Central memory CD4-positive, alpha-beta T cell (primary cell): ENCODE measurements around the gene FBXW5.

Experiments
- DNase-seq: peaks from one replicate; pipeline ENCODE4 v3.0.0; 2022

FBXW5 gene

GRCh38 chr9:136907011-136907914 is 37.3 kb downstream of the FBXW5 start:
- DNase-seq = no peak

- DNase-seq = no peak
Observed at GRCh38 chr9:136906266-136906665, 38.3 kb downstream of the FBXW5 start.

DNA sequence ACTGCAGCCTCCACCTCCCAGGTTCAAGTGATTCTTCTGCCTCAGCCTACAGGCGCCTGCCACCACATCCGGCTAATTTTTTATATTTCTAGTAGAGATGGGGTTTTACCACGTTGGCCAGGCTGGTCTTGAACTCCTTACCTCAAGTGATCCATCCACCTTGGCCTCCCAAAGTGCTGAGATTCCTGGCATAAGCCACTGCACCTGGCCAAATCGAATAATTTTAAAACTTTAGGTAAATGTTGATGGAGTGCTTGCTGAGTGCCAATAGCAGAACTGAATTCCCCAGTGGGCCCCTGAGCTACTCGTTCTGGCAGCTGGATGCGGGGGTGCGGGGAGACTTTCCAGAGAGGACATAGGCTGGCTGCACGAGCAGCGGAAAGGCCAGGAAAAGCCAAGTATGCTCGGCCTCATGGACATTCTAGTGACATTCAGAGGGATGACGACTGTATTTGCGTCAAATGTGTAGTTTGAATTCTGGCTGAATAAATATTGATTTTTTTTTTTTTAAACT is 41.4 kb downstream of the FBXW5 start:
- DNase-seq = no peak

- DNase-seq = peak; percentile 90
Observed at GRCh38 chr9:136902259-136902821, 42.2 kb downstream of the FBXW5 start.

DNA sequence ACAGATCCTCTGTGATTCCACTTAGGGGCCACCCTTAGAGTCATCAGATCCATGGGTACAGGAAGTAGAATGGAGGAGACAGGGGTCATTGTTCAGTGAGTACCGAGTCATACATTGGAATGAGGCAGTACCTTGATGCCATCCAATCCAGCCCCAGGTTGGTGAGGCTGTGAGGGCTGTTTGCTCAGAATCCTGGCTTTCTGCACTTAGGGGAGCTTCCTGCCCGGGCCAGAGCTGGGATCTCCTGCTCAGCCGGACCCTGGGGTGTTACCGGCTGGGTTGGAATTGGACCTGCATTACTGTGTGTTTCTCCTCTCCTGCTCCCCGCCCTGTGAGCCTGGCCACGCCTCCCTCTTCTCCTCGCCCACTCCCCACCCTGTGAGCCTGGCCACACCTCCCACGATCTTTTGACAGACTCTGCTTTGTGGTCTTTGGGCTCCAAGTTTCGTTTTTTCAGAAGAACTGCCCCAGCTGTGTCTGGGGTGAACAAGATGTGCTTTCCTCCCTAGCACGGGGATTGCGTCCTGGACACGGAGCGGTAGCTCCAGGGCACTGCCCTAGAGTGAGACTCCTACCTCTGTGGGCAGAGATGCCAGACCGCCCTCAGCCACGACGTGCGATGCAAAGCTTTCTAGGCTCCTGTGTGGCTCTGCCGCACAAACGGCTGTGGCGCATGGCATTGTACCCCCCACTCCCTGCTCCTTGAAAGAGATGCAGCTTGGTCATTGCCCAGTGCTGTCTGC is 42.9 kb downstream of the FBXW5 start:
- peak; percentile 74 for DNase-seq

DNA sequence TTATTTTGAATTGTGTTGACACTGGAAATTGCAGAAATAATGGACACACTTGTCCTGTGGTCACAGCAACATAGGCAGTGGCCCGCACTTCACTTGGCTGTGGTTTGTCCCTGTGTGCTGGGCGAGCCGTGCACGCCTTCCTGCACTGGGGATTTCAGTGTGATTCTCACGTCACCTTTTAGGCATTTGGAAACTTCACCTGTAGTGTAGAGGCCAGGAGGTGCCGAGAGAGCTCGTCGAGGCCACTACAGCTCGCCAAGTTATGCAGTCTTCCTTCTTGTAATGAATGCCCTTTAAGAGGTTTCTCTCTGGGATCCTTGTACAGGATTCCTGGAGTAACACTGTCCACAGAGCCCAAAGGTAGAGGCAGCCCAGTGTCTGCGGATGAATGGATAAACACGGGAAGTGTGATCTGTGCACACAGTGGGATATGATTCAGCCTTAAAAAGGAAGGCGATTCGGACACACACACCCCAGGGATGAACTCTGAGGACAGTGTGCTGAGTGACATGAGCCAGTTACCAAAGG is 43.5 kb downstream of the FBXW5 start:
- no peak for DNase-seq

DNA sequence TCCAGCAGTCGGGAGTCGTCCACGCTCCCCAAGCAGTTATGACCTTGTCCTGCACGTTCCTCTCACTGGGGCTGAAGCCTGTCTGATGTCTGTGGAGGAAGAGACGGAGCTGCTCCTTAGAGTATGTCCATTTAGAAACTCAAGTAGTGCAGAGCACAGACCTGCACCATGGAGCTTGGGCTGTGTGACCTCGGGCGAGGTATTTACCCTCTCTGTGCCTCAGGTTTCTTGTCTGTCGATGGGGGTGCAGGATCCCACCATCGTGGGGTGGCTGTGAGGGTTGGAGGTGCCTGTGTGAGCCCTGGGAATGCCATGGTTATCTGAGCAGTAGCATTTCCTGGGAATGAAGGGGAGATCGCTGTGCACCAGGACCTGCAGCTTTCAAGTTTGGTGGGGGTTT is 44.0 kb downstream of the FBXW5 start:
- DNase-seq = no peak

- DNase-seq = no peak
Observed at GRCh38 chr9:136899196-136899595, 45.3 kb downstream of the FBXW5 start.

- no peak for DNase-seq
Observed at GRCh38 chr9:136898483-136899100, 45.9 kb downstream of the FBXW5 start.

GRCh38 chr9:136896027-136896426 is 48.5 kb downstream of the FBXW5 start:
- no peak for DNase-seq

DNA sequence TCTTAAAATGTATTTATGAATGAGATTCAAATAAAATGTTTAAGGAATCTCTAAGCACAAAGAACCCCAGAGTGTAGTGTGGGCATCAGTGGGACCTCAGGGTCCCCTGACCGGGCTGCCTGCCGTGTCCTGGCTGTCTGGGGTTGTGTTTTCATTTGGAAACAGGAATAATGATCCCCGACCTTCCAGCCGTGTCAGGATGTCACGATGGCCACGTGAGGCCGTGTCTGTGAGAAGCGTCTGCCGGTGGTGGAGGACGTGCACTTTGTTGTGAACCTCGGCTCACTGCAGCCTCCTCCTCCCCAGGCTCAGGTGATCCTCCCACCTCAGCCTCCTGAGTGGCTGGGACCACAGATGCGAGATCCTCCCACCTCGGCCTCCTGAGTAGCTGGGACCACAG is 53.9 kb downstream of the FBXW5 start:
- DNase-seq = no peak
